CD14-positive monocyte (primary cell): ENCODE data around the gene CPE. TPM values are rescaled to one million over a fixed set of nuclear protein-coding genes. Genes with fewer than 3 reads are reported as not detected.

ENCODE experiments used
- DNase-seq, 3 donors: peaks; one replicate each; pipeline ENCODE4 v3.0.0-alpha.2; 2011 to 2022
- H2AFZ ChIP-seq: 2 replicates; pipeline ENCODE4 v1.6.0; 2012; ENCODE audit warnings: mild to moderate bottlenecking, low read depth, low read length, inconsistent platforms; ENCODE audit not compliant: insufficient read depth, poor library complexity, severe bottlenecking
- H3K27ac ChIP-seq, 2 donors: 1 replicate in 1 of 2; 2 replicates in 1 of 2; pipeline ENCODE4 v1.5.1; 2012 to 2013; ENCODE audit warnings: low read length in 2 of 2, control low read depth in 1 of 2, inconsistent platforms in 1 of 2, low read depth in 1 of 2, mild to moderate bottlenecking in 1 of 2
- H3K27me3 ChIP-seq, 2 donors: one replicate each; pipeline versions ENCODE4 v1.6.0 to v1.6.1; 2011 to 2013; ENCODE audit warnings: low read length in 2 of 2; ENCODE audit not compliant: control insufficient read depth in 2 of 2, insufficient read depth in 2 of 2
- H3K36me3 ChIP-seq, 2 donors: replicated peaks in 1 of 2; 1 replicate in 1 of 2; 2 replicates in 1 of 2; pipeline versions ENCODE4 v1.5.1 to v1.6.1; 2012 to 2013; ENCODE audit warnings: low read length in 2 of 2, control low read depth in 1 of 2, inconsistent platforms in 1 of 2, mild to moderate bottlenecking in 1 of 2; ENCODE audit not compliant: insufficient read depth in 2 of 2, control insufficient read depth in 1 of 2
- H3K4me1 ChIP-seq, 2 donors: 1 replicate in 1 of 2; 2 replicates in 1 of 2; pipeline versions ENCODE4 v1.5.1 to v1.6.1; 2012 to 2013; ENCODE audit warnings: low read length in 2 of 2, control low read depth in 1 of 2, inconsistent platforms in 1 of 2, mild to moderate bottlenecking in 1 of 2, moderate library complexity in 1 of 2; ENCODE audit not compliant: insufficient read depth in 2 of 2, control insufficient read depth in 1 of 2
- H3K4me2 ChIP-seq: replicated peaks from 2 replicates; pipeline ENCODE3; 2012; ENCODE audit warnings: low read length, moderate library complexity, mild to moderate bottlenecking; ENCODE audit not compliant: poor library complexity, severe bottlenecking; ENCODE audit errors: extremely low read depth
- H3K4me3 ChIP-seq, 3 experiments: fragments of 200-600 bp in 1 of 3; sonication (generic) in 1 of 3; replicated peaks in 1 of 3; 1 replicate in 2 of 3; 2 replicates in 1 of 3; pipeline ENCODE4 v1.5.1; 2011 to 2013; ENCODE audit warnings: low read length in 3 of 3, mild to moderate bottlenecking in 3 of 3, control low read depth in 2 of 3, low read depth in 2 of 3, inconsistent platforms in 1 of 3, moderate library complexity in 1 of 3
- H3K79me2 ChIP-seq: 2 replicates; pipeline ENCODE4 v1.6.0; 2012; ENCODE audit warnings: mild to moderate bottlenecking, control low read depth, inconsistent platforms, low read length, moderate library complexity; ENCODE audit not compliant: insufficient read depth
- H3K9ac ChIP-seq: 2 replicates; pipeline ENCODE4 v1.6.0; 2017; ENCODE audit warnings: low read length, mild to moderate bottlenecking; ENCODE audit not compliant: insufficient read depth, poor library complexity, severe bottlenecking
- H3K9me3 ChIP-seq, 2 donors: replicated peaks in 1 of 2; 1 replicate in 1 of 2; 2 replicates in 1 of 2; pipeline versions ENCODE4 v1.5.1 to v1.6.1; 2012 to 2013; ENCODE audit warnings: low read length in 2 of 2, control low read depth in 1 of 2; ENCODE audit not compliant: control insufficient read depth in 1 of 2, insufficient read depth in 1 of 2
- H4K20me1 ChIP-seq: 2 replicates; pipeline ENCODE4 v1.6.0; 2012; ENCODE audit warnings: mild to moderate bottlenecking, low read length, control low read depth, moderate library complexity; ENCODE audit not compliant: insufficient read depth
- H3K27ac Mint-ChIP-seq, 7 donors: one replicate each; pipeline ENCODE4 v1.8.0; 2020; ENCODE audit warnings: mild to moderate bottlenecking in 7 of 7, mixed read lengths in 7 of 7, moderate library complexity in 6 of 7, inconsistent platforms in 2 of 7
- H3K27me3 Mint-ChIP-seq, 3 donors: one replicate each; pipeline ENCODE4 v1.8.0; 2021 to 2022; ENCODE audit warnings: low read depth in 3 of 3, mild to moderate bottlenecking in 3 of 3, mixed read lengths in 3 of 3, moderate library complexity in 3 of 3, inconsistent platforms in 1 of 3
- H3K36me3 Mint-ChIP-seq, 2 donors: one replicate each; pipeline ENCODE4 v1.8.0; 2020; ENCODE audit warnings: mixed read lengths in 2 of 2, inconsistent platforms in 1 of 2, mild to moderate bottlenecking in 1 of 2
- H3K4me1 Mint-ChIP-seq: one replicate; pipeline ENCODE4 v1.8.0; 2020; ENCODE audit warnings: mild to moderate bottlenecking, mixed read lengths
- H3K4me3 Mint-ChIP-seq, 2 donors: one replicate each; pipeline ENCODE4 v1.8.0; 2020; ENCODE audit warnings: mild to moderate bottlenecking in 2 of 2, mixed read lengths in 2 of 2, moderate library complexity in 1 of 2
- H3K9me3 Mint-ChIP-seq, 7 donors: one replicate each; pipeline ENCODE4 v1.8.0; 2020 to 2022; ENCODE audit warnings: mixed read lengths in 7 of 7, mild to moderate bottlenecking in 6 of 7, moderate library complexity in 6 of 7, inconsistent platforms in 2 of 7
- WGBS: methylation state at CpG from one replicate; pipeline ENCODE4 v1.1.5; 2013; ENCODE audit warnings: missing lambda C conversion rate; ENCODE audit not compliant: insufficient coverage; 5-methylcytosine and 5-hydroxymethylcytosine counted together
- intact Hi-C, 2 donors: fragments of 100-400 bp; cut with micrococcal nuclease; formaldehyde crosslinking; loops; one replicate each; pipeline versions ENCODE4 v1.15.0 to v1.15.1; 2023
- polyA plus RNA-seq, 3 donors: library from polyadenylated mRNA; depleted of rRNA in 1 of 3; unstranded in 2 of 3; stranded (reverse) in 1 of 3; fragments of 300-500 nt in 2 of 3; fragments of >200 nt in 1 of 3; fragmentation: Illumina TruSeq in 2 of 3; gene quantifications; 1 replicate in 2 of 3; 2 replicates in 1 of 3; pipeline ENCODE4 v1.2.3, GENCODE V29; 2012 to 2021
- TF ChIP-seq, protein P1 (sequence below): fragments of 200-600 bp; IDR thresholded peaks from one replicate; pipeline ENCODE4 v1.8.0; 2022; ENCODE audit warnings: antibody characterized with exemption, mild to moderate bottlenecking

Gene CPE
- polyA plus RNA-seq, 3 donors = 0.09 to 0.13 TPM; not detected in 1

DNA sequence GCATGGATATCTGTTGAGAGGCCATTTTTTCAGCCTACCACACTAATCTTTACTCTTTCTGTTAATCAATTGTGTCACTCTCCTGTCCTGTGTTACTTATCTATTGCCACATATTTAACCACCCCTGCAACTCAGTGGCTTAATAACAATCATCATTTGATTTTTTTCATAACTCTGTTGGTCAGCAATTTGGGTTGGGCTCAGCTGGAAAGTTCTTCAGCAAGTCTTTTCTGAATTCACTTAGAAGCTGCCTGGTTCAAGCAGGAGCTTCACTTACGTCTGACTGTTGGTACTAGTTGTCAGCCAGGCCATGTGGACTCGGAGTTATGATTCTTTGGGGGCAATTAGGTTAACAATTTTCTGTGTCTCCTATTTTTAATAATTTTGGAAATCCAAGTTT, 50.1 kb downstream of the CPE start:
- no peak overlapping the region for H3K27ac Mint-ChIP-seq
- H3K27me3 Mint-ChIP-seq = peaks cover 3 to 7% (median 3%) of the 10 kb centered on the region in 3 donors
- Histone ChIP-seq H3K27ac (no peak overlapping the region), H3K9ac (no peak overlapping the region), H3K4me3 (no peak overlapping the region), H3K4me1 (no peaks in the 10 kb centered on the region), H3K27me3 (no peaks in the 10 kb centered on the region), H3K4me2 (no peak overlapping the region), H3K79me2 (no peaks in the 10 kb centered on the region), H3K9me3 (no peaks in the 10 kb centered on the region), H2AFZ (no peak overlapping the region), H4K20me1 (no peaks in the 10 kb centered on the region), H3K36me3 (no peaks in the 10 kb centered on the region)
- TF ChIP-seq, protein P1, sequence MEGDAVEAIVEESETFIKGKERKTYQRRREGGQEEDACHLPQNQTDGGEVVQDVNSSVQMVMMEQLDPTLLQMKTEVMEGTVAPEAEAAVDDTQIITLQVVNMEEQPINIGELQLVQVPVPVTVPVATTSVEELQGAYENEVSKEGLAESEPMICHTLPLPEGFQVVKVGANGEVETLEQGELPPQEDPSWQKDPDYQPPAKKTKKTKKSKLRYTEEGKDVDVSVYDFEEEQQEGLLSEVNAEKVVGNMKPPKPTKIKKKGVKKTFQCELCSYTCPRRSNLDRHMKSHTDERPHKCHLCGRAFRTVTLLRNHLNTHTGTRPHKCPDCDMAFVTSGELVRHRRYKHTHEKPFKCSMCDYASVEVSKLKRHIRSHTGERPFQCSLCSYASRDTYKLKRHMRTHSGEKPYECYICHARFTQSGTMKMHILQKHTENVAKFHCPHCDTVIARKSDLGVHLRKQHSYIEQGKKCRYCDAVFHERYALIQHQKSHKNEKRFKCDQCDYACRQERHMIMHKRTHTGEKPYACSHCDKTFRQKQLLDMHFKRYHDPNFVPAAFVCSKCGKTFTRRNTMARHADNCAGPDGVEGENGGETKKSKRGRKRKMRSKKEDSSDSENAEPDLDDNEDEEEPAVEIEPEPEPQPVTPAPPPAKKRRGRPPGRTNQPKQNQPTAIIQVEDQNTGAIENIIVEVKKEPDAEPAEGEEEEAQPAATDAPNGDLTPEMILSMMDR = no peak
- H3K4me1 Mint-ChIP-seq = no peaks in the 10 kb centered on the region
- no peaks in the 10 kb centered on the region for H3K36me3 Mint-ChIP-seq
- no peak for DNase-seq
- intact Hi-C loops = no loop called here
- no peak overlapping the region for H3K4me3 Mint-ChIP-seq
- H3K9me3 Mint-ChIP-seq = peaks cover 0 to 5% (median 1%) of the 10 kb centered on the region in 7 donors
- no CpG with 5 or more reads among the region's 2 CpGs for WGBS

DNA sequence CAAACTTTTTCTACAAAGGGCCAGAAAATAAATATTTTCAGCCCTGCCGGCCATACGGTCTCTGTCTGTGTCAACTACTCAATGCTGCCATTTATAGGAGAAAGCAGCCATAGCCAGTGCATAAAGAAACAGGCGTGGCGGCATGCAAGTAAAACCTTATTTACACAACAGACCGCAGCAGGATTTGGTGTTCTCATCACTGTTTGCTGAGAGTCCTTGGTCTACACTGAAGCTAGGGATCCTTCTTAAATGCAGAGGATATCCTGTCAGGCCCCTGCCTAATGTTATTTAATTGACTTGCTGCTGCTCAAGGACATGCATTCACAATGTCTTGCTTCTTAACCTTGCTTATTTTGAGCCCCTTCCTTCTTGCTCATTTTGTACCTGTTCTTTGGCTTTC, 54.7 kb downstream of the CPE start:
- Mint-ChIP-seq H3K4me1 (no peaks in the 10 kb centered on the region), H3K36me3 (no peaks in the 10 kb centered on the region), H3K4me3 (no peak overlapping the region), H3K27ac (no peak overlapping the region), H3K9me3 (peaks cover 0 to 2% (median 0%) of the 10 kb centered on the region in 7 donors), H3K27me3 (peaks cover 2 to 7% (median 4%) of the 10 kb centered on the region in 3 donors)
- Histone ChIP-seq H3K4me3 (no peak overlapping the region), H3K4me1 (no peaks in the 10 kb centered on the region), H3K27ac (no peak overlapping the region), H3K9me3 (no peaks in the 10 kb centered on the region), H3K36me3 (no peaks in the 10 kb centered on the region), H2AFZ (no peak overlapping the region), H3K4me2 (no peak overlapping the region), H3K27me3 (no peaks in the 10 kb centered on the region), H4K20me1 (no peaks in the 10 kb centered on the region), H3K9ac (no peak overlapping the region), H3K79me2 (no peaks in the 10 kb centered on the region)
- 100% methylated on average over 3 of the region's 5 CpGs for WGBS
- intact Hi-C loops = no loop called here
- TF ChIP-seq, protein P1 = no peak
- no peak for DNase-seq
